HEK293 (cell line): ENCODE results near the gene C4BPB.
"Not testable (repeated sequence)": the region's sequence is repeated elsewhere in the genome, so short reads cannot be mapped to it uniquely, and the experiment has no call there.

Experiments
- CTCF ChIP-seq: fragments of 450-650 bp; formaldehyde crosslinking; IDR thresholded peaks from 2 replicates; pipeline ENCODE4 v1.5.1; 2016; ENCODE audit warnings: missing biosample characterization, missing genetic modification characterization
- YY2 ChIP-seq: fragments of 450-650 bp; formaldehyde crosslinking; IDR thresholded peaks from 2 replicates; pipeline ENCODE4 v1.5.1; 2016; ENCODE audit warnings: missing biosample characterization, missing genetic modification characterization
- ZNF274 ChIP-seq, 2 experiments: fragments of 200-500 bp in 1 of 2; fragments of 450-650 bp in 1 of 2; sonication (Bioruptor generic) in 1 of 2; formaldehyde crosslinking in 1 of 2; IDR thresholded peaks; 2 replicates each; pipeline versions ENCODE4 v1.5.1 to v1.6.1; 2014 to 2016; ENCODE audit warnings: borderline replicate concordance in 1 of 2, inconsistent platforms in 1 of 2, low read length in 1 of 2, missing biosample characterization in 1 of 2, missing genetic modification characterization in 1 of 2
- ZNF629 ChIP-seq: fragments of 450-650 bp; formaldehyde crosslinking; IDR thresholded peaks from 2 replicates; pipeline ENCODE4 v1.5.1; 2017; ENCODE audit warnings: missing biosample characterization, missing genetic modification characterization

- TF ChIP-seq YY2 (tag by site-specific recombination); ZNF274 (IDR thresholded peaks at IDR 0.05; ENCODE audit: low read length); ZNF274 (tag by site-specific recombination; IDR thresholded peaks at IDR 0.05; ENCODE audit: borderline replicate concordance); CTCF (tag by site-specific recombination); ZNF629 (tag by site-specific recombination): not testable (repeated sequence)
Measured at GRCh38 chr1:207041397-207041796, 47.3 kb upstream of the C4BPB start.
